A549 (cell line): ENCODE results near the gene MXRA7. TPM values are rescaled to one million over a fixed set of nuclear protein-coding genes. Genes with fewer than 3 reads are reported as not detected.

Experiments
- ATAC-seq, 2 experiments: fragments of 200-7000 bp in 1 of 2; fragments of >200 bp in 1 of 2; cut with Nextera tagmentation in 1 of 2; cut with Tn5 transposase in 1 of 2; 3 replicates each; pipeline versions ENCODE4 v1.8.0 to v1.9.1; 2018 to 2020; ENCODE audit warnings: mild to moderate bottlenecking in 1 of 2, moderate library complexity in 1 of 2
- CTCF ChIA-PET: fragments of 300-600 bp; sonication (Branson Sonifier 250); formaldehyde crosslinking; extraction: SDS; loops from one replicate; lab custom pipeline; 2021; ENCODE audit warnings: antibody characterized with exemption, inconsistent platforms; lab: Yijun Ruan, JAX
- POLR2A ChIA-PET: fragments of 350-600 bp; formaldehyde crosslinking; extraction: SDS; loops from one replicate; lab custom pipeline; 2021; ENCODE audit warnings: antibody characterized with exemption, inconsistent platforms; lab: Yijun Ruan, JAX
- DNase-seq, 2 experiments: peaks; one replicate each; pipeline versions ENCODE4 v3.0.0 to v3.0.0-alpha.2; 2011 to 2016; ENCODE audit warnings: low read depth in 1 of 2, low spot score in 1 of 2
- FAIRE-seq: peaks from 2 replicates; lab custom pipeline; 2011; peaks lifted over from hg19 to GRCh38; lab: Jason Lieb, UNC
- H3K27ac ChIP-seq, 2 experiments: fragments of >200 bp; sonication (Bioruptor Twin); formaldehyde crosslinking; 3 replicates each; pipeline ENCODE4 v1.5.1; 2016 to 2017
- H3K4me1 ChIP-seq: fragments of >200 bp; sonication (Bioruptor Twin); formaldehyde crosslinking; 3 replicates; pipeline ENCODE4 v1.6.1; 2016
- H3K4me2 ChIP-seq: fragments of >200 bp; sonication (Bioruptor Twin); formaldehyde crosslinking; 3 replicates; pipeline ENCODE4 v1.6.1; 2016
- H3K4me3 ChIP-seq: fragments of >200 bp; sonication (Bioruptor Twin); formaldehyde crosslinking; 3 replicates; pipeline ENCODE4 v1.5.1; 2016
- H3K9me3 ChIP-seq: fragments of >200 bp; sonication (Bioruptor Twin); formaldehyde crosslinking; 3 replicates; pipeline ENCODE4 v1.6.1; 2016
- BHLHE40 ChIP-seq: IDR thresholded peaks from 2 replicates; pipeline ENCODE4 v1.6.1; 2012; ENCODE audit warnings: low read depth, low read length, inconsistent platforms
- CBX8 ChIP-seq: fragments of 200-600 bp; sonication (generic); IDR thresholded peaks from 2 replicates; pipeline ENCODE4 v1.6.1; 2016
- EHF ChIP-seq: fragments of 250-450 bp; sonication (Bioruptor Pico); IDR thresholded peaks from 2 replicates; pipeline ENCODE4 v1.5.0; 2020; ENCODE audit warnings: mild to moderate bottlenecking
- FOXS1 ChIP-seq: fragments of 250-450 bp; sonication (Bioruptor Pico); IDR thresholded peaks from 2 replicates; pipeline ENCODE4 v1.5.0; 2020; ENCODE audit warnings: mild to moderate bottlenecking, moderate library complexity
- GATA3 ChIP-seq: IDR thresholded peaks from 2 replicates; pipeline ENCODE4 v1.6.1; 2012; ENCODE audit warnings: borderline replicate concordance
- HDAC2 ChIP-seq: fragments of 200-600 bp; sonication (generic); IDR thresholded peaks from 2 replicates; pipeline ENCODE4 v1.6.1; 2016
- HEYL ChIP-seq: fragments of 250-450 bp; sonication (Bioruptor Pico); IDR thresholded peaks from 2 replicates; pipeline ENCODE4 v1.8.0; 2021; ENCODE audit warnings: mild to moderate bottlenecking, moderate library complexity
- HOXA7 ChIP-seq: fragments of 250-450 bp; sonication (Bioruptor Pico); IDR thresholded peaks from 2 replicates; pipeline ENCODE4 v1.5.0; 2020; ENCODE audit warnings: mild to moderate bottlenecking, moderate library complexity
- JUN ChIP-seq, 2 experiments: fragments of >200 bp; sonication (Bioruptor Twin); formaldehyde crosslinking; IDR thresholded peaks; 2 replicates in 1 of 2; 3 replicates in 1 of 2; pipeline ENCODE4 v1.6.1; 2016 to 2017
- JUNB ChIP-seq: fragments of >200 bp; sonication (Bioruptor Twin); formaldehyde crosslinking; IDR thresholded peaks from 2 replicates; pipeline ENCODE4 v1.6.1; 2016
- KDM5A ChIP-seq: fragments of 200-600 bp; sonication (generic); IDR thresholded peaks from 2 replicates; pipeline ENCODE4 v1.6.1; 2016; ENCODE audit warnings: antibody characterized with exemption, mild to moderate bottlenecking
- MAFK ChIP-seq: fragments of 450-650 bp; IDR thresholded peaks from 2 replicates; pipeline ENCODE4 v1.6.1; 2014; ENCODE audit not compliant: partially characterized antibody
- MYC ChIP-seq: IDR thresholded peaks from 2 replicates; pipeline ENCODE4 v1.6.1; 2012; ENCODE audit warnings: mild to moderate bottlenecking, inconsistent platforms, low read length, improper control_type of control experiment, borderline replicate concordance
- PHF8 ChIP-seq: fragments of 200-600 bp; sonication (generic); IDR thresholded peaks from 2 replicates; pipeline ENCODE4 v1.6.1; 2016; ENCODE audit warnings: low read depth, mild to moderate bottlenecking, antibody characterized with exemption, moderate library complexity, borderline replicate concordance
- RARB ChIP-seq: fragments of 250-450 bp; sonication (Bioruptor Pico); IDR thresholded peaks from 2 replicates; pipeline ENCODE4 v1.8.0; 2021; ENCODE audit warnings: mild to moderate bottlenecking, moderate library complexity
- SMC3 ChIP-seq: fragments of >200 bp; sonication (Bioruptor Twin); formaldehyde crosslinking; IDR thresholded peaks from 3 replicates; pipeline ENCODE4 v1.6.1; 2018; ENCODE audit warnings: inconsistent platforms
- ZNF302 ChIP-seq: fragments of 250-450 bp; sonication (Bioruptor Pico); IDR thresholded peaks from 2 replicates; pipeline ENCODE4 v1.9.0; 2021; ENCODE audit warnings: inconsistent platforms, mild to moderate bottlenecking, moderate library complexity
- WGBS: methylation state at CpG from one replicate; pipeline ENCODE4 v1.1.6; 2017; ENCODE audit errors: missing lambda C conversion rate; 5-methylcytosine and 5-hydroxymethylcytosine counted together
- polyA plus RNA-seq, 4 experiments: library from polyadenylated mRNA; depleted of rRNA in 3 of 4; stranded (reverse); fragments of >200 nt; fragmentation: RNase III in 1 of 4; extraction: RNeasy Plus Mini Kit Qiagen cat#74134 plus additional on column Dnase treatment in 1 of 4; gene quantifications; 2 replicates in 3 of 4; 3 replicates in 1 of 4; pipeline ENCODE4 v1.2.3, GENCODE V29; 2011 to 2017
- TF ChIP-seq, protein P1 (sequence below): fragments of >200 bp; sonication (Bioruptor Twin); formaldehyde crosslinking; IDR thresholded peaks from 3 replicates; pipeline ENCODE4 v1.6.1; 2016
- TF ChIP-seq, protein P2 (sequence below): fragments of 150-350 bp; IDR thresholded peaks from 2 replicates; pipeline ENCODE4 v1.6.1; 2014; ENCODE audit warnings: low read depth, mild to moderate bottlenecking, low read length

The MXRA7 gene
- polyA plus RNA-seq, 2 of the 4 experiments (the other 2 are of a cell fraction): 47.8 to 57.2 TPM

DNA sequence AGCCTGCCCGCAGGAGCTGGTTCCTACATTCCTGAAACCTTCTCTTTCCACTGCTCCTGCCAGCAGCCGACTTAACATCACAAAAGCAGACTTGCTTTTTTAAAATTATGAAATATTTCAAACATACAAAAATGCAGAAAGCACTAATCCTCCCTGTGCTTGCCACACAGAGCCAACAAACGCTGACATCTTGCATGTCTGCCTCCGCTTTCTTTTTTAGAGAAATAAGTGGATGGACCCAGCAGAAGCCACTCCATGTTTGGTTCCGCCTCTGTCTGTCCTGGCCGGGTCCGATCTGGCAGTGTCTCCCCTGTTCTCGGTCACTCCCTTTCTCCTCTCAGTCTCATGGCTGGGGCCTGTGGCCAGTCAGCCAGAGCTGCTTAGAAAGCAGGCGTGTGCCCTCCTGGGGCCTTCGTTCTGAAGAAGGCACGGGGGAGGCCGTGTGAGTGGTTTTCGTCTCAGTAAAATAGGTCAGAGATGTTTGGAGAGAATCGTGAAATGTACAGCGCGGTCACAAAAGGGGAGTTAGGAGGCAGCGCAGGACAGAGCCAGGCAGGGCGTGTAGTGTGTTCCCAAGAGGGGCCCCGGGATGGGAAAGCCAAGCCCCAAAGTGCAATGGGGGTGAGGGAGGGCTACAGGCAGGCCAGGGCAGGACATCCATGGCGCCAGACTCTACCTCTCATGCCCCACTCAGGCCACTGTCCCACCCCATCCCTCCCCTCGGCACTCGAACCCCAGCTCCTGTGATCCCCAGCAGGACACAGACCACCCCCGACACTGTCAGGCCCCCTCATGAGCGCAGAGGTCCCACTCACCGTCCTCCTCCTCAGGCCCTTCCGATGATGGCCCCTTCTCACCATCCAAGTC is 23.2 kb downstream of the MXRA7 start:
- Histone ChIP-seq H3K9me3 (no peaks in the 10 kb centered on the region), H3K27ac (peak overlapping the region; percentile 55 to 82), H3K4me2 (peak overlapping the region; percentile 67), H3K4me3 (no peak overlapping the region), H3K4me1 (peaks cover 19% of the 10 kb centered on the region)
- WGBS: 89% methylated on average over 26 of the region's 26 CpGs
- POLR2A ChIA-PET: interaction anchor here (0.9 kb wide), 1 partner anchor 16 kb away, joined by 3 read pairs; no protein-coding TSS in a partner anchor
- no peak for DNase-seq
- no peak for FAIRE-seq
- TF ChIP-seq MYC: no peak
- TF ChIP-seq, all 56 proteins: peak for 0
- no peak for ATAC-seq
- CTCF ChIA-PET: interaction anchor here (0.6 to 20.1 kb wide), 7 partner anchors 26 to 626 kb away, joined by 3 to 456 read pairs (median 5); partner anchors contain the start of genes JMJD6, METTL23 and MXRA7

DNA sequence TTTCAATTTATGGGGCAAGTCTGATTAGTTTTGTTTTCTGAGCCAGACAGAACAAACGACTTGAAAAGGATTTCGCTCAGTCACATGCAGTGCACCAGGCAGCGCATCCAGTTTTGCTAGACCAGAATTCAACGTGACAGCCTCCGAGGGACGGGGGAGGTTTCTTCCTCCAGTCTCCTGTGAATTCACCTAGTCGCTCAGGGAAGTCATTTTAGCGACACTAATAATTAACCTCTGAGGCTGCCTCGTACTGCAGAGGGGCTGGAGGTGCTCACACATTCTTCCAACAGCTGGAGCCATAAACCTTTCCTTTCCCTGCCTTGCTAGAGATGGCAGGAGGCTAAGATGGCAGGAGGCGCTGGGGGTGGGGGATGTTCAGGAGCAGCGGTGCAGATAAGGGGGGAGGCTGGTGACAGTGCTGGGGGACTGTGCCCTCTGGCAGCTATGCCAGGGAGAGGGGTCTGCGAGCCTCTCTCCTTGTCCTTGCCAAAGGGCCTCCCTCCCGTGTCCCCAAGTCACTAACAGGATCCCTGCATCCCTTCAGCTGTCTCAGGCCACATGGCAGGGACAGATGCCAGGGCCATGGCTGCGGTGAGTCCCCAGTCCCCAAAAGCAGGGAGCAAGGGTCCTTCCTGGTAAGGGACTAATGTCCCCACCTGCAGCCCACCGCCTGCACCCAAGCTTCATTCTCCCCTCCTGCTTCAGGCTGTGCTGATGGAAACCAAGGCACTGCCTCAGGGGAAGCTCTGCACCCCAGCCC is 24.0 kb downstream of the MXRA7 start:
- POLR2A ChIA-PET: interaction anchor here (1.8 kb wide), 1 partner anchor 15 kb away, joined by 5 read pairs; no protein-coding TSS in a partner anchor
- H3K4me1 ChIP-seq: peaks cover 19% of the 10 kb centered on the region
- 86% methylated on average over 15 of the region's 15 CpGs for WGBS
- no peak for ATAC-seq
- TF ChIP-seq FOXS1 (no peak), ZNF302 (CRISPR knock-in tag) (no peak), MAFK (no peak), CBX8 (no peak), JUN (IDR thresholded peaks at IDR 0.05) (no peak), RARB (CRISPR knock-in tag) (no peak), HDAC2 (no peak), HEYL (CRISPR knock-in tag) (no peak), GATA3 (no peak)
- TF ChIP-seq, protein P1, sequence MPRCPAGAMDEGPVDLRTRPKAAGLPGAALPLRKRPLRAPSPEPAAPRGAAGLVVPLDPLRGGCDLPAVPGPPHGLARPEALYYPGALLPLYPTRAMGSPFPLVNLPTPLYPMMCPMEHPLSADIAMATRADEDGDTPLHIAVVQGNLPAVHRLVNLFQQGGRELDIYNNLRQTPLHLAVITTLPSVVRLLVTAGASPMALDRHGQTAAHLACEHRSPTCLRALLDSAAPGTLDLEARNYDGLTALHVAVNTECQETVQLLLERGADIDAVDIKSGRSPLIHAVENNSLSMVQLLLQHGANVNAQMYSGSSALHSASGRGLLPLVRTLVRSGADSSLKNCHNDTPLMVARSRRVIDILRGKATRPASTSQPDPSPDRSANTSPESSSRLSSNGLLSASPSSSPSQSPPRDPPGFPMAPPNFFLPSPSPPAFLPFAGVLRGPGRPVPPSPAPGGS: no peak
- TF ChIP-seq, all 56 proteins: peak for 0
- CTCF ChIA-PET: interaction anchor here (1.0 to 20.1 kb wide), 9 partner anchors 8 to 380 kb away, joined by 3 to 456 read pairs (median 10); partner anchors contain the start of genes JMJD6, METTL23 and MXRA7
- Histone ChIP-seq H3K4me3 (no peak overlapping the region), H3K4me2 (no peak overlapping the region), H3K9me3 (no peaks in the 10 kb centered on the region), H3K27ac (peak overlapping the region in 1 of 2 experiments; percentile 82; a peak in 3 of 6 replicates)
- DNase-seq (no peak), FAIRE-seq (no peak)

DNA sequence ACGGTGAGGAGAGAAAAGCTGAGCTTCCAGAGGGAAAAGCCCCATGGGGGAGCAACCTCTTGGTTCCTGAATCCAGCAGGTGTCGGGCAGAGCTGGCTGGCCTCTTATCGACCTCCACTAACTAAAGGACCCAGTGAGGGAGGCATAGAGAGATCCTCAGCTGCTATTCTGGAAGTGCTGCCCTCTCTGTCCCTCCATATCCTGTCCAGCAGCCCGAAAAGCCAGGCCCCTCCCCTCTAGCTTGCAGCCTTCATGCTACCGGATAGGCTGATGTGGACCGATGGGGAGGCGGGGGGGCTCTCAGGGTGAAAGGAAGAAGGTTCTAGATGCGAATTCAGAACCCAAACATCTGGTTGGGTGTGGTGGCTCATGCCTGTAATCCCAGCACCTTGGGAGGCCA is 24.9 kb downstream of the MXRA7 start:
- POLR2A ChIA-PET: interaction anchor here (1.8 kb wide), 1 partner anchor 14 kb away, joined by 5 read pairs; no protein-coding TSS in a partner anchor
- WGBS: 85% methylated on average over 8 of the region's 8 CpGs

More for the DNA sequence above, 24.9 kb downstream of the MXRA7 start:
- Histone ChIP-seq H3K4me2 (no peak overlapping the region), H3K4me1 (peaks cover 19% of the 10 kb centered on the region), H3K9me3 (no peaks in the 10 kb centered on the region), H3K4me3 (no peak overlapping the region), H3K27ac (no peak overlapping the region)
- FAIRE-seq (no peak), ATAC-seq (no peak), DNase-seq (no peak)
- no peak for TF ChIP-seq HOXA7
- no peak for TF ChIP-seq JUN (IDR thresholded peaks at IDR 0.05)
- no peak for TF ChIP-seq SMC3
- no peak for TF ChIP-seq JUNB
- TF ChIP-seq, protein P2, sequence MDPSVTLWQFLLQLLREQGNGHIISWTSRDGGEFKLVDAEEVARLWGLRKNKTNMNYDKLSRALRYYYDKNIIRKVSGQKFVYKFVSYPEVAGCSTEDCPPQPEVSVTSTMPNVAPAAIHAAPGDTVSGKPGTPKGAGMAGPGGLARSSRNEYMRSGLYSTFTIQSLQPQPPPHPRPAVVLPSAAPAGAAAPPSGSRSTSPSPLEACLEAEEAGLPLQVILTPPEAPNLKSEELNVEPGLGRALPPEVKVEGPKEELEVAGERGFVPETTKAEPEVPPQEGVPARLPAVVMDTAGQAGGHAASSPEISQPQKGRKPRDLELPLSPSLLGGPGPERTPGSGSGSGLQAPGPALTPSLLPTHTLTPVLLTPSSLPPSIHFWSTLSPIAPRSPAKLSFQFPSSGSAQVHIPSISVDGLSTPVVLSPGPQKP: no peak
- TF ChIP-seq GATA3: no peak
- TF ChIP-seq EHF: no peak
- no peak for TF ChIP-seq BHLHE40
- TF ChIP-seq PHF8: no peak
- TF ChIP-seq KDM5A: no peak
- TF ChIP-seq HEYL (CRISPR knock-in tag): no peak
- CTCF ChIA-PET: interaction anchor here (0.6 to 20.1 kb wide), 9 partner anchors 9 to 291 kb away, joined by 3 to 456 read pairs (median 69); partner anchors contain the start of genes JMJD6, METTL23 and MXRA7
